GM12872 (cell line): ENCODE measurements around the gene DPM3.

Experiments
- CTCF ChIP-seq: IDR thresholded peaks from 3 replicates; pipeline ENCODE4 v1.5.1; 2011; ENCODE audit warnings: low read depth, mild to moderate bottlenecking, low read length, moderate library complexity; ENCODE audit not compliant: insufficient read depth

The DPM3 gene

GRCh38 chr1:155141749-155142148 lies 1.4 kb upstream of the DPM3 start:
- TF ChIP-seq CTCF, result no peak

- no peak for TF ChIP-seq CTCF
These were observed 261 bp upstream of the DPM3 start for GRCh38 chr1:155140630-155140953.

- no peak for TF ChIP-seq CTCF
These were observed 3.0 kb downstream of the DPM3 start for GRCh38 chr1:155137154-155137949.

GRCh38 chr1:155136748-155137147 lies 3.6 kb downstream of the DPM3 start:
- TF ChIP-seq CTCF, result no peak

- TF ChIP-seq CTCF, result no peak
These were observed 4.8 kb downstream of the DPM3 start, which contains the start of gene SLC50A1 for GRCh38 chr1:155135415-155136028. SLC50A1 (plus strand) TSS chr1:155135852; CDS start chr1:155135912, 60 bp downstream.

- no peak for TF ChIP-seq CTCF
These were observed 5.4 kb downstream of the DPM3 start for GRCh38 chr1:155134880-155135414.

- TF ChIP-seq CTCF, result no peak
These were observed 6.0 kb downstream of the DPM3 start for GRCh38 chr1:155134322-155134721.
